Stimulated activated CD8-positive, alpha-beta memory T cell treated with anti-CD3 and anti-CD28 coated beads, Interleukin-7, amount 100 ng/mL, for 48 hours (primary cell): ENCODE measurements around the gene AS3MT.
"Not testable (repeated sequence)": the region's sequence is repeated elsewhere in the genome, so short reads cannot be mapped to it uniquely, and the experiment has no call there.

ENCODE experiments used
- DNase-seq, 2 donors: peaks; one replicate each; pipeline ENCODE4 v3.0.0-alpha.2; 2020; ENCODE audit warnings: low read depth in 1 of 2; ENCODE audit errors: extremely low read depth in 1 of 2

The AS3MT gene

GRCh38 chr10:102918817-102919245 is 49.6 kb downstream of the AS3MT start:
- no peak for DNase-seq

GRCh38 chr10:102919246-102919959 is 50.1 kb downstream of the AS3MT start:
- no peak for DNase-seq

- DNase-seq = no peak
Observed at GRCh38 chr10:102919992-102920739, 50.9 kb downstream of the AS3MT start.

GRCh38 chr10:102923601-102924000 is 54.3 kb downstream of the AS3MT start:
- no peak for DNase-seq

GRCh38 chr10:102926842-102927241 is 57.6 kb downstream of the AS3MT start:
- DNase-seq = no peak

GRCh38 chr10:102927311-102928010 is 58.2 kb downstream of the AS3MT start:
- no peak for DNase-seq

GRCh38 chr10:102928442-102928841 is 59.2 kb downstream of the AS3MT start:
- not testable (repeated sequence) for DNase-seq

GRCh38 chr10:102930720-102931119 is 61.5 kb downstream of the AS3MT start:
- no peak for DNase-seq

- no peak for DNase-seq
Observed at GRCh38 chr10:102931643-102932042, 62.4 kb downstream of the AS3MT start.

- no peak for DNase-seq
Observed at GRCh38 chr10:102935505-102935904, 66.2 kb downstream of the AS3MT start.

- no peak for DNase-seq
Observed at GRCh38 chr10:102935939-102936605, 66.8 kb downstream of the AS3MT start.

- no peak for DNase-seq
Observed at GRCh38 chr10:102941401-102941800, 72.1 kb downstream of the AS3MT start.

GRCh38 chr10:102945449-102945848 is 76.2 kb downstream of the AS3MT start:
- no peak for DNase-seq

GRCh38 chr10:102945962-102946361 is 76.7 kb downstream of the AS3MT start:
- no peak for DNase-seq

GRCh38 chr10:102946992-102947391 is 77.7 kb downstream of the AS3MT start:
- no peak for DNase-seq

GRCh38 chr10:102948176-102948575 is 78.9 kb downstream of the AS3MT start:
- DNase-seq = no peak

- DNase-seq = no peak
Observed at GRCh38 chr10:102948786-102949185, 79.5 kb downstream of the AS3MT start.

GRCh38 chr10:102949916-102950315 is 80.6 kb downstream of the AS3MT start:
- DNase-seq = no peak

GRCh38 chr10:102951316-102951715 is 82.0 kb downstream of the AS3MT start:
- no peak for DNase-seq
